GM21423 (cell line): Measurements from ENCODE around the gene MYADML2.
A peak's percentile ranks its signal among the peaks of the same experiment; 100 is the strongest.

Experiments
- ATAC-seq: cut with Tn5 transposase; IDR thresholded peaks from one replicate; pipeline ENCODE4 v1.9.1; 2021; ENCODE audit warnings: mild to moderate bottlenecking, moderate library complexity; ENCODE audit not compliant: unreplicated experiment

The MYADML2 gene

GRCh38 chr17:81940538-81941483 is 6.2 kb downstream of the MYADML2 start:
- ATAC-seq = no peak

GRCh38 chr17:81939881-81940385 is 7.1 kb downstream of the MYADML2 start:
- no peak for ATAC-seq

GRCh38 chr17:81939218-81939617 is 7.8 kb downstream of the MYADML2 start:
- ATAC-seq = no peak

- ATAC-seq = no peak
Observed at GRCh38 chr17:81935709-81936084, 11.3 kb downstream of the MYADML2 start.

GRCh38 chr17:81934850-81935708 is 12.0 kb downstream of the MYADML2 start:
- no peak for ATAC-seq

- no peak for ATAC-seq
Observed at GRCh38 chr17:81934098-81934757, 12.8 kb downstream of the MYADML2 start.

- ATAC-seq = no peak
Observed at GRCh38 chr17:81933178-81933699, 13.8 kb downstream of the MYADML2 start.

- no peak for ATAC-seq
Observed at GRCh38 chr17:81932333-81932983, 14.6 kb downstream of the MYADML2 start.

GRCh38 chr17:81931557-81932332 is 15.3 kb downstream of the MYADML2 start:
- no peak for ATAC-seq

GRCh38 chr17:81931189-81931556 is 15.9 kb downstream of the MYADML2 start:
- ATAC-seq = no peak

GRCh38 chr17:81930142-81931125 is 16.6 kb downstream of the MYADML2 start:
- ATAC-seq = no peak

GRCh38 chr17:81929253-81930141 is 17.5 kb downstream of the MYADML2 start:
- ATAC-seq = no peak

GRCh38 chr17:81928544-81929252 is 18.3 kb downstream of the MYADML2 start:
- no peak for ATAC-seq

- ATAC-seq = peak; percentile 55
Observed at GRCh38 chr17:81927653-81928543, 19.1 kb downstream of the MYADML2 start, which contains the start of gene MAFG. Gene MAFG, minus strand, starts transcription at chr17:81927735. Its CDS starts 4,550 bp downstream, at chr17:81923185.

- ATAC-seq = peak; percentile 18
Observed at GRCh38 chr17:81927152-81927652, 19.8 kb downstream of the MYADML2 start.
